Fibroblast of skin of right quadriceps (primary cell): ENCODE data around the gene SPTB.

Source experiments
- DNase-seq: peaks from one replicate; pipeline ENCODE4 v3.0.0-alpha.2; 2013

Gene SPTB

GRCh38 chr14:64782196-64782595 lies 97.5 kb downstream of the SPTB start:
- DNase-seq = no peak

- no peak for DNase-seq
Observed at GRCh38 chr14:64779472-64779871, 100.2 kb downstream of the SPTB start.

DNA sequence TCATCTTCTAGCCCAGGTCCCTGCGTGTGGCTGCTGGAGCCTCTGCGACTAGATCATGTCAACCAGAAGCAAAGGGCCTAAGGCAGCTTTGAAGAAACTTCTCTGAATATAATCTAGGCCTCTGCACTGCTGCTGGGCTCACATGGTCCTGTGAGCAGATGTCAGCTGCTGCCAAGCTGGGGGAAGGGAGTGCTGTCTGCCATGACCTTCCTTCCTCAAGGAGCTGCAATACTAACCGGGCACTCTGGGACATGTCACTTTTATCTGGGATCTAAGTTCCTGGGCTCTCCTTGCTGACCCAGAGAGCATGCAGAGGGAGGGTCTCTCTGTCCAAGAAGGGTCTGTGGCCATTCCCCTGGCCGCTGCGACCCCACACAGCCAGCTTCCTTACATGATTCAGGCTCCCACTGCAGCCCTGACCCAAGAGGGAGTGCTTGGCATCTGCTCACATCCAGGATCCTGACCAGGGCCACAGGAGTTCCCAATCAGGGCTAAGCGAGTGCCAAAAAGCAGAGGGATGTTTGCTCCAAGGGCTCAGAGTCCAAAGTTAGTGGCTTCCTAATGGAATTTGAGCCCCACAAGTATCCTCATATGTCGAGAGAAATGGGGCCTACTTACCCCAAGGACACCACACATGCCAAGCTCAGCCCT lies 101.5 kb downstream of the SPTB start:
- DNase-seq = no peak

DNA sequence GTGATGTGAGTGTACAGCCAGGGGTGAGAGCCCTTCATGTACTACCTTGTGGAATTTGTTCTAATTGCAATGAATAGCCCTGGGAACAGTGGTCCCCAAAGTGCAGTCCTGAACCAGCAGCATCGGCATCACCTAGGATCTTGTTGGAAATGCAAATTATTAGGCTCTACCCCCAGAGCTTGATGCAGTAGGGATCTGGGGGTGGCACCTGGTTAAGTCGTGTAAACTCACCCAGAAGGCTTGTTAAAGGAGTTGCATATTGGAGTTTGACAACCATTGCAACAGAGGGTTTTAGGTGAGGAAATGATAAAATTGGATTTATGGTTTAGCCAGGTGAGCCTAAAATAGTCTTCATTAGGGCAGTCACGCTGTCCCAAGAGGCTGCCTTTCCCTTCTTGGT lies 102.2 kb downstream of the SPTB start:
- DNase-seq = no peak

DNA sequence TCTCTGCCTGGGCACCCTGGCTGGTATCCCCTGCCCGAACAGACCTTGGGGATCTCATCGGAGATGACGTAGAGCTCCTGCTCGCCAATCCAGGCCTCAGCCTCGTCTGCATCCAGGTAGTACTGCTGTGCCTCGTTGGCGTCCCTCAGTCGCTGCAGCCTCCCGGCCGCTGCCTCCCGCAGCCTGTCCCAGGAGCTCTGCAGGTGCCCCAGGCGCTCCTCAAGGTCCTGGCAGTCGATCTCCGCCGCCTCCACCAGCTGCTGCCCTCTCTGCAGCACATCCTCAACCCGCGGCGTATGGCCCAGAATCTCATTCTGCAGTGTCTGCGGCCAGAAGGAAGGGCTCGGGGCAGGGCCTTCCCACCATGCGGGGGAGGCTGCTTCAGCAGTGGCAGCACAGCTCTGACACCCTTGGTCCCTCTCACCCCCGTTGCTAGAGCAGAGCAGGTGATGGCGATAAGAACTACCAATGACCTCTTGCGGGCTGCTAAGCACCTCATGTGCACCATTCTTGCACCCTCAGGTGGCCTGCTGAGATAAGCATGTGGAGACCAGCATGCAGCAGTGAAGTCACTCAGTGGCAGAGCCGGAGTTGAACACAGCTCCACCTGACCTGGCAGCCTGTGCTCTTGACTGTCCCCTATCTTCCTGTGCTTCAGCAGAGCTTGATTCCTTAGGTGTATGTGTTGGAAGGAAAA lies 104.5 kb downstream of the SPTB start:
- DNase-seq = no peak

GRCh38 chr14:64774272-64774671 lies 105.4 kb downstream of the SPTB start:
- no peak for DNase-seq

- no peak for DNase-seq
Observed at GRCh38 chr14:64773577-64773976, 106.1 kb downstream of the SPTB start.

GRCh38 chr14:64773046-64773445 lies 106.7 kb downstream of the SPTB start:
- no peak for DNase-seq

DNA sequence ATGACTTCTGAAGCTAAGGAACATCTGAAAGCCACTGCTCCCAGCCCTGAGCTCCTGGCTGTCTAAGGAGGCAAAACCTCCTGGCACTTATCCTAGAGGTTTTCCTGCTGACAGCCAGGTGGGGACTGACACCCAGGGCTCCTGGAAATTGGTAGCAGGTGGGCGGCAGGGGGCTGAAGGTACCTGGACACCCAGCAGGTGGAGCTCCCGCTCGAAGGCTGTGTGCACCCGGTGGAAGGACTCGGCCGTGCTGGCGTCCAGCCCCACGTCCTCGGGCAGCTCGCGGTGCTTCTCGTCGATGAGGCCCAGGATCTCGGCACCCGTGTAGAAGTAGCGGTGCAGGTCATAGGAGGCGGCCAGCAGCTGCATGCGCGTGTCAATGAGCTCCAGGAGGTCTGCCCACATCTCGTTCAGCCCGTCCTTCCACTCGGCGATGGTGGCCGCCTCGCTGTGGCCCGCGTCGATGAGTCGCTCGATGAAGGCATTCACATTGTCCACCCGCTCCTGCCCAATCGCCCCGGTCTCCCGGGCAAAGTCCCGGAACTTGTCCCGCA lies 107.2 kb downstream of the SPTB start:
- DNase-seq = no peak

GRCh38 chr14:64771161-64771560 lies 108.5 kb downstream of the SPTB start:
- DNase-seq = no peak

DNA sequence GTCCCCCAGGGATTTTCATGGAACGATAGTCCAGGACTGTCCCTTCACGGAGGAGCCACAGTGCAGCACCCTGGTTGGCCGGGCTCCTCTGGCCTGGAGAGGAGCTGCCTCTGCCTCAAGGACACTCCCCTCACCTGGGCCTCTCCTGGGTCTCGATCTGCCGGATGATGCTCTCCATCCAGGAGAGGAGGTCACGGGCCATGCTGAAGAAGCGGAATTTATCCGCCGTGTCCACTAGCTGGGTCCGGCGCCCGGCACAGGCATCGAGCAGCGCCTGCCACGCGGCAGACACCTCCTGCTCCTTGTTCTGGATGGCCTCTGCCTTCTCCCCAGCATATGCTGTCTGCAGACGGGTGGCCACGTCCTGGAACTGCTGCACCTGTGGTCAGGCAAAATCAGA lies 109.0 kb downstream of the SPTB start:
- no peak for DNase-seq

GRCh38 chr14:64769096-64770020 lies 110.3 kb downstream of the SPTB start:
- no peak for DNase-seq

GRCh38 chr14:64768401-64769095 lies 111.2 kb downstream of the SPTB start:
- no peak for DNase-seq

- no peak for DNase-seq
Observed at GRCh38 chr14:64767215-64767964, 112.3 kb downstream of the SPTB start.

- DNase-seq = no peak
Observed at GRCh38 chr14:64766430-64767151, 113.1 kb downstream of the SPTB start.

DNA sequence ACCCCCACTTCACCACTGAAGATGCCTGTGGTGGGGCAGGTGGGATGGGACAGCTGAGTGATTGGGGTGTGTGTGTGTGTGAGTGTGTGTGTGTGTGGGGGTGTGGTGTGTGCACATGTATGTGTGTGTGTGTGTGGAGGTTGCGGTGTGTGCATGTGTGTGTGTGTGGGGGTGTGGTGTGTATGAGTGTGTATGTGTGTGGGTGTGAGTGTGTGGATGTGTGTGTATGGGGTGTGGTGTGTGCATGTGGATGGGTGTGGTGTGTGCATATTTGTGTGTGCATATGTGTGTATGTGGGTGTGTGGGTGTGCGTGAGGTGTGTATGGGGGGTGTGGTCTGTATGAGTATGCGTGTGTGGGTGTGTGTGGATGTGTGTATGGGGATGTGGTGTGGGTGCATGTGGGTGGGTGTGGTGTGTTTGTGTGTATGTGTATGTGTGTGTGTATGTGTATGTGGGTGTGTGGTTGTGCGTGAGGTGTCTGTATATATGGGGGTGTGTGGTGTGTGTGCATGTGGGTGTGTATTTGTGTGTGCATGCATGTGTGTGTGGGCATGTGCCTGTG lies 113.9 kb downstream of the SPTB start:
- no peak for DNase-seq

GRCh38 chr14:64764641-64765520 lies 114.8 kb downstream of the SPTB start:
- peak; percentile 82 for DNase-seq

GRCh38 chr14:64763801-64764621 lies 115.7 kb downstream of the SPTB start:
- peak; percentile 61 for DNase-seq
